Activated naive CD8-positive, alpha-beta T cell treated with anti-CD3 and anti-CD28 coated beads, Interleukin-2, amount 10 ng/mL, durations not matched to agents 7 days and 5 days (primary cell): ENCODE results near the gene WRAP73. TPM values are rescaled to one million over a fixed set of nuclear protein-coding genes. Genes with fewer than 3 reads are reported as not detected.

Experiments used
- ATAC-seq: fragments of 150-1000 bp; cut with Tn5 transposase; one replicate; pipeline ENCODE4 v1.10.0; 2021; ENCODE audit warnings: low read depth, moderate library complexity
- POLR2A ChIA-PET: fragments of 350-600 bp; sonication (Branson Sonifier 250); formaldehyde crosslinking; loops from one replicate; lab custom pipeline; 2021; ENCODE audit warnings: antibody characterized with exemption; lab: Charles Lee
- DNase-seq: peaks from one replicate; pipeline ENCODE4 v3.0.0; 2021
- H3K27ac Mint-ChIP-seq: one replicate; pipeline ENCODE4 v1.8.0; 2022; ENCODE audit warnings: mild to moderate bottlenecking, mixed read lengths
- H3K27me3 Mint-ChIP-seq: one replicate; pipeline ENCODE4 v1.8.0; 2022; ENCODE audit warnings: mild to moderate bottlenecking, moderate library complexity, mixed read lengths
- H3K36me3 Mint-ChIP-seq: one replicate; pipeline ENCODE4 v1.8.0; 2021; ENCODE audit warnings: mild to moderate bottlenecking, mixed read lengths
- H3K4me1 Mint-ChIP-seq: one replicate; pipeline ENCODE4 v1.8.0; 2021; ENCODE audit warnings: mixed read lengths
- H3K4me3 Mint-ChIP-seq: one replicate; pipeline ENCODE4 v1.8.0; 2022; ENCODE audit warnings: mild to moderate bottlenecking, moderate library complexity, mixed read lengths
- H3K9me3 Mint-ChIP-seq: one replicate; pipeline ENCODE4 v1.8.0; 2021; ENCODE audit warnings: mixed read lengths
- total RNA-seq, 2 experiments: library from RNA; stranded (reverse); gene quantifications; one replicate each; pipeline ENCODE4 v1.2.3, GENCODE V29; 2021

The WRAP73 gene
- total RNA-seq, 2 experiments from 2014 or later, result 40.2 to 41.6 TPM

- POLR2A ChIA-PET, result no interaction called here
These were observed 28.6 kb upstream of the WRAP73 start for GRCh38 chr1:3678361-3679097.

GRCh38 chr1:3677484-3677883 is 27.6 kb upstream of the WRAP73 start:
- POLR2A ChIA-PET, result no interaction called here
- H3K9me3 Mint-ChIP-seq, result no peaks in the 10 kb centered on the region
- H3K36me3 Mint-ChIP-seq, result no peaks in the 10 kb centered on the region
- ATAC-seq (no peak), DNase-seq (no peak)
- no peak overlapping the region for H3K4me3 Mint-ChIP-seq
- no peak overlapping the region for H3K27ac Mint-ChIP-seq
- peaks cover 17% of the 10 kb centered on the region for H3K4me1 Mint-ChIP-seq
- peaks cover 10% of the 10 kb centered on the region for H3K27me3 Mint-ChIP-seq

More at GRCh38 chr1:3678361-3679097, 28.6 kb upstream of the WRAP73 start:
- Mint-ChIP-seq H3K27me3 (peaks cover 14% of the 10 kb centered on the region), H3K36me3 (no peaks in the 10 kb centered on the region), H3K27ac (no peak overlapping the region), H3K4me1 (peaks cover 17% of the 10 kb centered on the region), H3K9me3 (no peaks in the 10 kb centered on the region), H3K4me3 (no peak overlapping the region)
- ATAC-seq (no peak), DNase-seq (no peak)

- H3K4me3 Mint-ChIP-seq, result no peak overlapping the region
- H3K36me3 Mint-ChIP-seq, result no peaks in the 10 kb centered on the region
- peak; percentile 43 for ATAC-seq
- no peak for DNase-seq
- peaks cover 10% of the 10 kb centered on the region for H3K27me3 Mint-ChIP-seq
- no peaks in the 10 kb centered on the region for H3K9me3 Mint-ChIP-seq
- POLR2A ChIA-PET, result no interaction called here
- H3K4me1 Mint-ChIP-seq, result peaks cover 17% of the 10 kb centered on the region
- H3K27ac Mint-ChIP-seq, result no peak overlapping the region
These were observed 26.9 kb upstream of the WRAP73 start for GRCh38 chr1:3676581-3677470.

- Mint-ChIP-seq H3K27ac (no peak overlapping the region), H3K4me1 (peaks cover 17% of the 10 kb centered on the region), H3K27me3 (peaks cover 10% of the 10 kb centered on the region), H3K9me3 (no peaks in the 10 kb centered on the region), H3K4me3 (no peak overlapping the region), H3K36me3 (no peaks in the 10 kb centered on the region)
- DNase-seq (no peak), ATAC-seq (no peak)
- POLR2A ChIA-PET, result no interaction called here
These were observed 25.5 kb upstream of the WRAP73 start for GRCh38 chr1:3675436-3675835.

- H3K9me3 Mint-ChIP-seq, result no peaks in the 10 kb centered on the region
- no peaks in the 10 kb centered on the region for H3K36me3 Mint-ChIP-seq
- DNase-seq, result no peak
- peaks cover 13% of the 10 kb centered on the region for H3K4me1 Mint-ChIP-seq
- no peak overlapping the region for H3K27ac Mint-ChIP-seq
- H3K4me3 Mint-ChIP-seq, result no peak overlapping the region
- POLR2A ChIA-PET, result no interaction called here
- ATAC-seq, result no peak
- H3K27me3 Mint-ChIP-seq, result peaks cover 5% of the 10 kb centered on the region
These were observed 24.5 kb upstream of the WRAP73 start for GRCh38 chr1:3674100-3675094.

- no peak overlapping the region for H3K4me3 Mint-ChIP-seq
- H3K9me3 Mint-ChIP-seq, result no peaks in the 10 kb centered on the region
- peaks cover 11% of the 10 kb centered on the region for H3K4me1 Mint-ChIP-seq
- ATAC-seq (no peak), DNase-seq (no peak)
- H3K36me3 Mint-ChIP-seq, result no peaks in the 10 kb centered on the region
- peaks cover 2% of the 10 kb centered on the region for H3K27me3 Mint-ChIP-seq
- H3K27ac Mint-ChIP-seq, result no peak overlapping the region
- POLR2A ChIA-PET, result no interaction called here
These were observed 23.6 kb upstream of the WRAP73 start for GRCh38 chr1:3673381-3674099.

GRCh38 chr1:3672971-3673361 is 23.1 kb upstream of the WRAP73 start:
- Mint-ChIP-seq H3K4me3 (no peak overlapping the region), H3K36me3 (no peaks in the 10 kb centered on the region), H3K9me3 (no peaks in the 10 kb centered on the region), H3K27me3 (peaks cover 2% of the 10 kb centered on the region), H3K4me1 (peaks cover 9% of the 10 kb centered on the region), H3K27ac (no peak overlapping the region)
- ATAC-seq, result no peak
- POLR2A ChIA-PET, result no interaction called here
- DNase-seq, result no peak

- Mint-ChIP-seq H3K27me3 (peaks cover 2% of the 10 kb centered on the region), H3K4me1 (peaks cover 3% of the 10 kb centered on the region), H3K9me3 (no peaks in the 10 kb centered on the region), H3K27ac (no peak overlapping the region), H3K4me3 (no peak overlapping the region), H3K36me3 (no peaks in the 10 kb centered on the region)
- DNase-seq, result no peak
- ATAC-seq, result no peak
- POLR2A ChIA-PET, result no interaction called here
These were observed 22.5 kb upstream of the WRAP73 start for GRCh38 chr1:3672231-3672970.

- peaks cover 2% of the 10 kb centered on the region for H3K27me3 Mint-ChIP-seq
- no peaks in the 10 kb centered on the region for H3K9me3 Mint-ChIP-seq
- H3K27ac Mint-ChIP-seq, result no peak overlapping the region
- POLR2A ChIA-PET, result no interaction called here
- no peak overlapping the region for H3K4me3 Mint-ChIP-seq
- DNase-seq, result no peak
- H3K36me3 Mint-ChIP-seq, result no peaks in the 10 kb centered on the region
- H3K4me1 Mint-ChIP-seq, result no peaks in the 10 kb centered on the region
- no peak for ATAC-seq
These were observed 21.7 kb upstream of the WRAP73 start for GRCh38 chr1:3671371-3672180.

GRCh38 chr1:3670823-3671265 is 20.9 kb upstream of the WRAP73 start:
- H3K4me1 Mint-ChIP-seq, result peaks cover 1% of the 10 kb centered on the region
- H3K27me3 Mint-ChIP-seq, result peaks cover 2% of the 10 kb centered on the region
- H3K27ac Mint-ChIP-seq, result no peak overlapping the region
- H3K36me3 Mint-ChIP-seq, result no peaks in the 10 kb centered on the region
- no peak for DNase-seq
- POLR2A ChIA-PET, result no interaction called here
- no peak for ATAC-seq
- no peak overlapping the region for H3K4me3 Mint-ChIP-seq
- H3K9me3 Mint-ChIP-seq, result no peaks in the 10 kb centered on the region

GRCh38 chr1:3669971-3670431 is 20.1 kb upstream of the WRAP73 start:
- no peaks in the 10 kb centered on the region for H3K36me3 Mint-ChIP-seq
- no peaks in the 10 kb centered on the region for H3K9me3 Mint-ChIP-seq
- no peak overlapping the region for H3K4me3 Mint-ChIP-seq
- no peaks in the 10 kb centered on the region for H3K27me3 Mint-ChIP-seq
- no peak for DNase-seq
- POLR2A ChIA-PET, result no interaction called here
- H3K27ac Mint-ChIP-seq, result no peak overlapping the region
- no peak for ATAC-seq
- H3K4me1 Mint-ChIP-seq, result peaks cover 1% of the 10 kb centered on the region
